ENCODE measurements around the gene PYGO1.
A peak's percentile ranks its signal among the peaks of the same experiment; 100 is the strongest.
"Not testable (repeated sequence)": the region's sequence is repeated elsewhere in the genome, so short reads cannot be mapped to it uniquely, and the experiment has no call there.

The PYGO1 gene

DNA sequence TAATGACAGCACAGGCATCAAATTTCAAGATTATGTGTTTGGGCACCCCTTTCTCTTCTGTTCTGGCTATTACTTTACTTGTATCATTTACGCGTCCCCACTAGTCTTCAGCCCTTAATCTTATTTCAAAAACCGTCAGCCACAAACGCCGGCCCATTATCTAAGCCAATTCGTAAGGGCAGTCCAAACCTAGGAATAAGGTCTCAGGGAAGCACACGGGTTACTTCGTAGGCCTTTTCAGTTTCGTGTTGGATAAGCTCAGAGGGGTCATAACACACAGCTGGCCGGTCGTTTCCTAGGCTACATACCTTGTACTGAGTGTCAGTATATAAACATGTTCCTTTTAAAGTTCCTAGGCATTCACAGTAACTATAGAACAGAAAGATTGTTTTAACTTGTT lies 75.0 kb downstream of the PYGO1 start:
- DNase-seq (ENCODE audit: low spot score) (no peak), FAIRE-seq (no peak)

- FAIRE-seq: no peak
Measured at GRCh38 chr15:55507567-55507966, 80.6 kb downstream of the PYGO1 start.

GRCh38 chr15:55505407-55505806 lies 82.7 kb downstream of the PYGO1 start:
- DNase-seq (ENCODE audit: low spot score); FAIRE-seq: not testable (repeated sequence)

More at GRCh38 chr15:55507567-55507966, 80.6 kb downstream of the PYGO1 start:
- DNase-seq (ENCODE audit: low spot score): no peak

DNA sequence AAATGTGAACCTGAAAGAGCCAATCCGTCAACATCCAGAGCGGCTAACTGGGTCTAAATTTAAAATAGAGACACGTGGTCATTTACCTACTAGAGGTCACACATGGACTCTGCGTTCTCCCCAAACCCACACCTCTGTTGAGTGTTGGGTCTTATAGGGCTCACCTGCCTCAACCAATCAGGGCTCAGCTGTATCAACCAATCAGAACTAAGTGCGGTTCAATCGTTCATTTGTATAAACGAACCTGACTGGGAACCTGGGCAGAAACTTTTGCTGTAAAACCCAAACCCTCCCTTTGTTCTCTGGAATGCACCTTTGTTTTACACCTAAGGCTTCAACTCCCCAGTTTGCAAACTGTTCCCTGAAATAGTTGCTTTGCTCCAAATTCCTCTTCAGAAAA lies 89.0 kb downstream of the PYGO1 start:
- no peak for DNase-seq (ENCODE audit: low spot score)
- FAIRE-seq: no peak

GRCh38 chr15:55498109-55498938 lies 89.8 kb downstream of the PYGO1 start:
- FAIRE-seq (peak; percentile 70), DNase-seq (ENCODE audit: low spot score) (peak; percentile 74)

DNA sequence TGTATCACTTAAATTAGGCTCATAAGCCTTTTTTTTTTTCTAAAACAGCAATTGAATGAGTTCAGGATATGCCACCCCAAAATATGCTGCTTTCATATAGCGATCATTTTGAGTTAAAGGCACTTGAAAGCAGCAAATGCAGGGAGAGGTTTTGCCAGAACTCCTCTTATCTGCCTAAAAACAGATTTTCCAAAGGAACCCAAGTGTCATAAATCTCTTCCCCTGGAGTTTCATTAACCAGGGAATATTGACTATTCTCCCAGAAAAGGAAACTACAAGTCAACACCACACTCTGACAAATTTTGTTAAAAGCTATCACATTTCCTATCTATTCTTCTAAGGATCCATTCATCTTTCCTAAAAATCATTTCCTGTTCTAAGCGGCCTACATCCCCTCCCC lies 91.4 kb downstream of the PYGO1 start:
- DNase-seq (ENCODE audit: low spot score) (no peak), FAIRE-seq (no peak)

DNA sequence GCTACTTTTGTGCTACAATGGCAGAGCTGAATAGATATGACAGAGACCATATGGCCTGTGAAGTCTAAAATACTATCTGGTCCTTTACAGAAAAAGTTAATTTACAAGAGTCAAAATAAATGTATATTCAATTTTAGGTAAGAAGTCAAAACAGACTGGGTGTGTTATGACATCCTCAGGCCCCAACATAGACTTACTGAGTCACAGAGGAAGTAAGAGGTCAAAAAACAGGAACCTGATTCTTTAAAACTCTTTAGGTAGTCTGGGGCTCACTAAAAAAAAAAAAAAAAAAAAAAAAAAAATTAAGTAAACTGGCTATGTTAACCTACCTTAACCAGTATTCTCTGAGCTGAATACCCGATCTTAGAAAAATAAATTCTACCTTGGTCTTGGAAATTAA lies 93.2 kb downstream of the PYGO1 start:
- DNase-seq (ENCODE audit: low spot score) (no peak), FAIRE-seq (no peak)

DNA sequence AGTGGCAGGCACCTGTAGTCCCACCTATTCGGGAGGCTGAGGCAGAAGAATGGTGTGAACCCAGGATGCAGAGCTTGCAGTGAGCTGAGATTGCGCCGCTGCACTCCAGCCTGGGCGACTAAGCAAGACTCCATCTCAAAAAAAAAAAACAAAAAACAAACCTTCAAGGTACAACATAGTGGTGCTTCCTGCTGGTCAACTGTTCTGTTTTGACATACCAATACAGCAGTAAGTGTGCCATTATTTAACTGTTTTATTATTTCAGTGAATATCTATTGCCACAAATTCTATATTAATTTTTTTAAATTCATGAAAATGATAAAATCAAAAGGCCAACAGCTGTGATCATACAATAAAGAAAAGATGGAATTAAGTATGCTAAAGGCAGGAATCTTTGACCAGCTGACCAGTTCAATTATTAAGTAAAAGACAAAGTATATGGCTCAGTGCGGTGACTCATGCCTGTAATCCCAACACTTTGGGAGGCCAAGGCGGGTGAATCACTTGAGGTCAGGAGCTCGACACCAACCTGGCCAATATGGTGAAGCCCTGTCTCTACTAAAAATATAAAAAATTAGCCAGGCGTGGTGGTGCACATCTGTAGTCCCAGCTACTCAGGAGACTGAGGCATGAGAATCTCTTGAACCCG lies 99.1 kb downstream of the PYGO1 start:
- DNase-seq (ENCODE audit: low spot score) (peak; percentile 78), FAIRE-seq (peak; percentile 97)

Measured in RCC 7860 (cell line).